GM12878 (cell line): Measurements from ENCODE around the gene TECTA. TPM values are rescaled to one million over a fixed set of nuclear protein-coding genes. Genes with fewer than 3 reads are reported as not detected.

Source experiments
- ATAC-seq: fragments of 200-7000 bp; cut with Tn5 transposase; 3 replicates; pipeline ENCODE4 v1.9.1; 2020; ENCODE audit warnings: mild to moderate bottlenecking, moderate library complexity
- BruUV-seq: library from RNA; stranded (reverse); fragments of 400-500 nt; replicated peaks from 2 replicates; lab custom pipeline; 2021; lab: Mats Ljungman, UMichigan
- CTCF ChIA-PET: fragments of 300-600 bp; sonication (Branson Sonifier 250); formaldehyde crosslinking; extraction: SDS; loops from one replicate; lab custom pipeline; 2021; ENCODE audit warnings: inconsistent platforms; lab: Yijun Ruan, JAX
- POLR2A ChIA-PET: fragments of 350-600 bp; formaldehyde crosslinking; extraction: SDS; loops from one replicate; lab custom pipeline; 2021; ENCODE audit warnings: inconsistent platforms; lab: Charles Lee
- RAD21 ChIA-PET: fragments of 300-600 bp; sonication (Branson Sonifier 250); formaldehyde crosslinking; loops from one replicate; lab custom pipeline; 2023; ENCODE audit warnings: antibody characterized with exemption; ENCODE audit not compliant: unreplicated experiment; lab: Charles Lee
- SMC1A ChIA-PET: fragments of 300-600 bp; sonication (Branson Sonifier 250); formaldehyde crosslinking; loops from one replicate; lab custom pipeline; 2023; ENCODE audit not compliant: unreplicated experiment, uncharacterized antibody; lab: Charles Lee
- DNase-seq: peaks from one replicate; pipeline ENCODE4 v3.0.0-alpha.2; 2011; ENCODE audit warnings: low read depth, low spot score
- FAIRE-seq: peaks from 3 replicates; lab custom pipeline; 2011; peaks lifted over from hg19 to GRCh38; lab: Jason Lieb, UNC
- H2AFZ ChIP-seq: 2 replicates; pipeline ENCODE4 v1.6.0; 2011; ENCODE audit warnings: low read depth, low read length, control low read depth; ENCODE audit not compliant: control insufficient read depth
- H3K27ac ChIP-seq: 2 replicates; pipeline ENCODE4 v1.5.1; 2011; ENCODE audit warnings: control low read depth; ENCODE audit not compliant: control insufficient read depth, insufficient read depth
- H3K27me3 ChIP-seq, 2 experiments: replicated peaks in 1 of 2; 2 replicates each; pipeline versions ENCODE4 v1.6.0 to v1.6.1; 2011; ENCODE audit warnings: low read length in 1 of 2; ENCODE audit not compliant: control insufficient read depth in 2 of 2, insufficient read depth in 2 of 2
- H3K36me3 ChIP-seq, 2 experiments: 2 replicates each; pipeline ENCODE4 v1.5.1; 2011; ENCODE audit warnings: low read length in 1 of 2; ENCODE audit not compliant: control insufficient read depth in 2 of 2, insufficient read depth in 2 of 2
- H3K4me1 ChIP-seq: 2 replicates; pipeline ENCODE4 v1.6.1; 2011; ENCODE audit warnings: mild to moderate bottlenecking, low read length, moderate library complexity, mixed read lengths; ENCODE audit not compliant: control insufficient read depth, insufficient read depth
- H3K4me2 ChIP-seq: 2 replicates; pipeline ENCODE4 v1.6.0; 2011; ENCODE audit warnings: control low read depth; ENCODE audit not compliant: control insufficient read depth, insufficient read depth
- H3K4me3 ChIP-seq: fragments of 200-600 bp; sonication (generic); 2 replicates; pipeline ENCODE4 v1.5.1; 2016
- H3K79me2 ChIP-seq: 2 replicates; pipeline ENCODE4 v1.6.0; 2011; ENCODE audit warnings: low read length; ENCODE audit not compliant: control insufficient read depth, insufficient read depth
- H3K9ac ChIP-seq: 2 replicates; pipeline ENCODE4 v1.8.0; 2011; ENCODE audit warnings: low read length, control low read depth, mixed read lengths; ENCODE audit not compliant: control insufficient read depth, insufficient read depth
- H3K9me3 ChIP-seq: replicated peaks from 3 replicates; pipeline ENCODE4 v1.5.1; 2011; ENCODE audit warnings: mild to moderate bottlenecking, low read length; ENCODE audit not compliant: control insufficient read depth, insufficient read depth
- H4K20me1 ChIP-seq: 2 replicates; pipeline ENCODE4 v1.6.0; 2011; ENCODE audit not compliant: control insufficient read depth, insufficient read depth
- CBFB ChIP-seq: IDR thresholded peaks from 2 replicates; pipeline ENCODE4 v1.6.1; 2016; ENCODE audit warnings: antibody characterized with exemption, low read depth
- NFYB ChIP-seq: IDR thresholded peaks from 2 replicates; pipeline ENCODE4 v1.6.1; 2011; ENCODE audit warnings: low read depth, mild to moderate bottlenecking, low read length, improper control_type of control experiment, moderate library complexity; ENCODE audit not compliant: insufficient read depth
- TAF1 ChIP-seq: IDR thresholded peaks from 2 replicates; pipeline ENCODE4 v1.6.1; 2011; ENCODE audit warnings: mild to moderate bottlenecking, low read depth, low read length, borderline replicate concordance
- USF2 ChIP-seq: IDR thresholded peaks from 2 replicates; pipeline ENCODE4 v1.6.1; 2011; ENCODE audit warnings: low read depth, low read length, improper control_type of control experiment, borderline replicate concordance
- ZBTB4 ChIP-seq: fragments of 450-650 bp; formaldehyde crosslinking; IDR thresholded peaks from 2 replicates; pipeline ENCODE4 v1.4.0; 2022; ENCODE audit warnings: mild to moderate bottlenecking, moderate library complexity
- WGBS: methylation state at CpG from one replicate; pipeline ENCODE4 v1.1.6; 2016; ENCODE audit warnings: low lambda C conversion rate; ENCODE audit not compliant: insufficient replicate concordance, insufficient coverage; ENCODE audit errors: missing lambda C conversion rate; 5-methylcytosine and 5-hydroxymethylcytosine counted together
- in situ Hi-C: fragments of 300-500 bp; cut with MboI; formaldehyde crosslinking; loops from 9 replicates; pipeline ENCODE4 v1.14.3; 2018; ENCODE audit warnings: mixed read lengths
- intact Hi-C: fragments of 100-400 bp; cut with micrococcal nuclease; formaldehyde crosslinking; loops from one replicate; pipeline ENCODE4 v1.14.2; 2022; ENCODE audit not compliant: unreplicated experiment
- polyA plus RNA-seq, 11 experiments: library from polyadenylated mRNA; depleted of rRNA in 4 of 11; unstranded in 6 of 11; stranded (reverse) in 5 of 11; fragments of >200 nt; fragmentation: Nextera tagmentation in 4 of 11; fragmentation: Illumina TruSeq in 1 of 11; extraction: Ambion mirVana in 4 of 11; extraction: Trizol in 1 of 11; gene quantifications; 1 replicate in 1 of 11; 2 replicates in 10 of 11; pipeline versions ENCODE4 v1.2.1 to v1.2.3, GENCODE V29; 2011 to 2016; ENCODE audit warnings: inconsistent platforms in 2 of 11, missing spikeins in 2 of 11, low read depth in 1 of 11
- total RNA-seq, 4 experiments: library from RNA; depleted of rRNA in 3 of 4; stranded (reverse); fragments of >200 nt in 3 of 4; fragmentation: Illumina TruSeq in 1 of 4; extraction: Trizol in 1 of 4; gene quantifications; 2 replicates each; pipeline versions ENCODE4 v1.2.1 to v1.2.3, GENCODE V29; 2013 to 2021
- TF ChIP-seq, protein P1 (sequence below): fragments of 450-650 bp; IDR thresholded peaks from 2 replicates; pipeline ENCODE4 v1.6.1; 2017; ENCODE audit warnings: mild to moderate bottlenecking
- TF ChIP-seq, protein P2 (sequence below): IDR thresholded peaks from 2 replicates; pipeline ENCODE4 v1.6.1; 2012; ENCODE audit warnings: mild to moderate bottlenecking, low read depth, low read length

TECTA gene
- total and polyA plus RNA-seq, 10 of the 15 experiments (the other 5 are each of a cell fraction or from before 2014, with no cell fraction given), result under 0.01 to 0.14 (median 0.05) TPM; not detected in 1

- no peak for TF ChIP-seq ZBTB4 (CRISPR knock-in tag)
Observed at GRCh38 chr11:121153472-121153871, 52.4 kb downstream of the TECTA start (continued).

GRCh38 chr11:121154486-121155314 is 53.7 kb downstream of the TECTA start:
- SMC1A ChIA-PET, result no interaction called here

More at GRCh38 chr11:121154486-121155314, 53.7 kb downstream of the TECTA start:
- ATAC-seq (no peak), DNase-seq (no peak), FAIRE-seq (no peak)
- Histone ChIP-seq H3K27ac (no peak overlapping the region), H3K4me2 (no peak overlapping the region), H2AFZ (no peak overlapping the region), H3K4me1 (no peaks in the 10 kb centered on the region), H3K36me3 (no peaks in the 10 kb centered on the region), H4K20me1 (no peaks in the 10 kb centered on the region), H3K79me2 (no peaks in the 10 kb centered on the region), H3K27me3 (no peaks in the 10 kb centered on the region; a peak in 2 of 4 replicates), H3K4me3 (no peak overlapping the region), H3K9me3 (no peaks in the 10 kb centered on the region), H3K9ac (no peak overlapping the region)
- 43% methylated on average over 13 of the region's 13 CpGs for WGBS
- intact Hi-C loops (no loop called here), in situ Hi-C loops (no loop called here)
- TF ChIP-seq USF2 (no peak), TAF1 (no peak), NFYB (no peak), CBFB (no peak)
- TF ChIP-seq, protein P1, sequence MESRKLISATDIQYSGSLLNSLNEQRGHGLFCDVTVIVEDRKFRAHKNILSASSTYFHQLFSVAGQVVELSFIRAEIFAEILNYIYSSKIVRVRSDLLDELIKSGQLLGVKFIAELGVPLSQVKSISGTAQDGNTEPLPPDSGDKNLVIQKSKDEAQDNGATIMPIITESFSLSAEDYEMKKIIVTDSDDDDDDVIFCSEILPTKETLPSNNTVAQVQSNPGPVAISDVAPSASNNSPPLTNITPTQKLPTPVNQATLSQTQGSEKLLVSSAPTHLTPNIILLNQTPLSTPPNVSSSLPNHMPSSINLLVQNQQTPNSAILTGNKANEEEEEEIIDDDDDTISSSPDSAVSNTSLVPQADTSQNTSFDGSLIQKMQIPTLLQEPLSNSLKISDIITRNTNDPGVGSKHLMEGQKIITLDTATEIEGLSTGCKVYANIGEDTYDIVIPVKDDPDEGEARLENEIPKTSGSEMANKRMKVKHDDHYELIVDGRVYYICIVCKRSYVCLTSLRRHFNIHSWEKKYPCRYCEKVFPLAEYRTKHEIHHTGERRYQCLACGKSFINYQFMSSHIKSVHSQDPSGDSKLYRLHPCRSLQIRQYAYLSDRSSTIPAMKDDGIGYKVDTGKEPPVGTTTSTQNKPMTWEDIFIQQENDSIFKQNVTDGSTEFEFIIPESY, result no peak
- TF ChIP-seq, protein P2, sequence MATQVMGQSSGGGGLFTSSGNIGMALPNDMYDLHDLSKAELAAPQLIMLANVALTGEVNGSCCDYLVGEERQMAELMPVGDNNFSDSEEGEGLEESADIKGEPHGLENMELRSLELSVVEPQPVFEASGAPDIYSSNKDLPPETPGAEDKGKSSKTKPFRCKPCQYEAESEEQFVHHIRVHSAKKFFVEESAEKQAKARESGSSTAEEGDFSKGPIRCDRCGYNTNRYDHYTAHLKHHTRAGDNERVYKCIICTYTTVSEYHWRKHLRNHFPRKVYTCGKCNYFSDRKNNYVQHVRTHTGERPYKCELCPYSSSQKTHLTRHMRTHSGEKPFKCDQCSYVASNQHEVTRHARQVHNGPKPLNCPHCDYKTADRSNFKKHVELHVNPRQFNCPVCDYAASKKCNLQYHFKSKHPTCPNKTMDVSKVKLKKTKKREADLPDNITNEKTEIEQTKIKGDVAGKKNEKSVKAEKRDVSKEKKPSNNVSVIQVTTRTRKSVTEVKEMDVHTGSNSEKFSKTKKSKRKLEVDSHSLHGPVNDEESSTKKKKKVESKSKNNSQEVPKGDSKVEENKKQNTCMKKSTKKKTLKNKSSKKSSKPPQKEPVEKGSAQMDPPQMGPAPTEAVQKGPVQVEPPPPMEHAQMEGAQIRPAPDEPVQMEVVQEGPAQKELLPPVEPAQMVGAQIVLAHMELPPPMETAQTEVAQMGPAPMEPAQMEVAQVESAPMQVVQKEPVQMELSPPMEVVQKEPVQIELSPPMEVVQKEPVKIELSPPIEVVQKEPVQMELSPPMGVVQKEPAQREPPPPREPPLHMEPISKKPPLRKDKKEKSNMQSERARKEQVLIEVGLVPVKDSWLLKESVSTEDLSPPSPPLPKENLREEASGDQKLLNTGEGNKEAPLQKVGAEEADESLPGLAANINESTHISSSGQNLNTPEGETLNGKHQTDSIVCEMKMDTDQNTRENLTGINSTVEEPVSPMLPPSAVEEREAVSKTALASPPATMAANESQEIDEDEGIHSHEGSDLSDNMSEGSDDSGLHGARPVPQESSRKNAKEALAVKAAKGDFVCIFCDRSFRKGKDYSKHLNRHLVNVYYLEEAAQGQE, result no peak
- RAD21 ChIA-PET, result no interaction called here
- BruUV-seq, result no TSS peak
- CTCF ChIA-PET, result interaction anchor here (1.4 to 1.6 kb wide), 2 partner anchors 40 kb away, joined by 4 to 6 read pairs; no protein-coding TSS in a partner anchor
- POLR2A ChIA-PET, result no interaction called here
